Mesendoderm (in vitro differentiated cells): Measurements from ENCODE around the gene RNASEL.
"Not testable (repeated sequence)": the region's sequence is repeated elsewhere in the genome, so short reads cannot be mapped to it uniquely, and the experiment has no call there.

Experiments used
- DNase-seq: peaks from one replicate; pipeline ENCODE4 v3.0.0; 2013
- H2AK5ac ChIP-seq: 2 replicates; pipeline ENCODE4 v1.6.1; 2013; ENCODE audit warnings: low read length, inconsistent platforms
- H2BK120ac ChIP-seq: 2 replicates; pipeline ENCODE4 v1.6.1; 2013; ENCODE audit warnings: low read depth, mild to moderate bottlenecking, low read length, moderate library complexity, mixed read lengths
- H2BK15ac ChIP-seq: replicated peaks from 2 replicates; pipeline ENCODE4 v1.6.1; 2013; ENCODE audit warnings: low read depth, mild to moderate bottlenecking, moderate library complexity
- H2BK5ac ChIP-seq: 2 replicates; pipeline ENCODE4 v1.6.1; 2013; ENCODE audit warnings: low read length, inconsistent platforms
- H3K18ac ChIP-seq: 2 replicates; pipeline ENCODE4 v1.6.1; 2013; ENCODE audit warnings: mild to moderate bottlenecking, low read length, mixed read lengths
- H3K23ac ChIP-seq: one replicate; pipeline ENCODE4 v1.6.1; 2013; ENCODE audit warnings: low read length
- H3K27ac ChIP-seq: 2 replicates; pipeline ENCODE4 v1.5.1; 2013; ENCODE audit warnings: low read depth, mild to moderate bottlenecking, inconsistent platforms, low read length, moderate library complexity
- H3K27me3 ChIP-seq: 2 replicates; pipeline ENCODE4 v1.6.1; 2013; ENCODE audit warnings: low read length, control low read depth, mild to moderate bottlenecking, inconsistent platforms; ENCODE audit not compliant: insufficient read depth, poor library complexity
- H3K36me3 ChIP-seq: 2 replicates; pipeline ENCODE4 v1.6.1; 2013; ENCODE audit warnings: low read length, inconsistent platforms; ENCODE audit not compliant: control insufficient read depth, insufficient read depth
- H3K4ac ChIP-seq: one replicate; pipeline ENCODE4 v1.6.1; 2013; ENCODE audit warnings: low read depth, mild to moderate bottlenecking, low read length, moderate library complexity
- H3K4me1 ChIP-seq: 2 replicates; pipeline ENCODE4 v1.6.1; 2013; ENCODE audit warnings: low read depth, low read length, inconsistent platforms; ENCODE audit not compliant: control insufficient read depth
- H3K4me2 ChIP-seq: 2 replicates; pipeline ENCODE4 v1.6.1; 2013; ENCODE audit warnings: low read length
- H3K4me3 ChIP-seq: 2 replicates; pipeline ENCODE4 v1.5.1; 2013; ENCODE audit warnings: mild to moderate bottlenecking, low read length
- H3K56ac ChIP-seq: one replicate; pipeline ENCODE4 v1.6.1; 2013; ENCODE audit warnings: low read length
- H3K79me1 ChIP-seq: 2 replicates; pipeline ENCODE4 v1.6.1; 2013; ENCODE audit warnings: low read length, inconsistent platforms
- H3K79me2 ChIP-seq: 2 replicates; pipeline ENCODE4 v1.6.1; 2013; ENCODE audit warnings: mild to moderate bottlenecking, low read length; ENCODE audit not compliant: control insufficient read depth, insufficient read depth
- H3K9ac ChIP-seq: 2 replicates; pipeline ENCODE4 v1.6.1; 2013; ENCODE audit warnings: low read length, inconsistent platforms
- H4K5ac ChIP-seq: one replicate; pipeline ENCODE4 v1.6.1; 2013; ENCODE audit warnings: low read length
- H4K8ac ChIP-seq: one replicate; pipeline ENCODE4 v1.6.1; 2013; ENCODE audit warnings: low read depth, mild to moderate bottlenecking, control low read depth, low read length, moderate library complexity
- WGBS: extraction: QIAGEN DNeasy Blood & Tissue Kit; methylation state at CpG from one replicate; pipeline ENCODE4 v1.1.7; 2013; ENCODE audit warnings: low lambda C conversion rate, missing lambda C conversion rate; ENCODE audit not compliant: insufficient coverage; ENCODE audit errors: extremely low coverage; 5-methylcytosine and 5-hydroxymethylcytosine counted together

The RNASEL gene

DNA sequence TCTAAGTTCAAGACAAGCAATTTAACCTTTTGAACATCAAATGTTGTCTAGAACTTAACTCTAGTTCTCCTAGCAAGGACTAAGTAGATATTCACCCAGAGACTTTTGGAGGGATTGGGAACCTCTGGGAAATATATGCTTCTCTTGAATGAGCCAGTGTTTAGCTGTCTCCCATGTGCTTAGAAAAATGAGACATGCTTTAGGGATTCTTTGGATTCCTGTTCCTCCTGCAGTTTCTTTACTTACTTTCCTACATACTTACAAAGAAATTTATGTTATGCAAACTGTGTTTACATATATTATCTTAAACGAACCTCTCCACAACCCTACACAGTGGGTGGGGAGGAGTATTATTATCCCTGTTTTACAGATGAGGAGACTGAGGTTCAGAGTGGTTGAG is 39.2 kb downstream of the RNASEL start:
- Histone ChIP-seq H2AK5ac (no peak overlapping the region), H3K27ac (no peak overlapping the region), H3K9ac (no peak overlapping the region), H3K4me2 (no peak overlapping the region), H3K23ac (no peak overlapping the region), H3K4me3 (no peak overlapping the region), H3K79me2 (no peaks in the 10 kb centered on the region), H3K4ac (no peak overlapping the region), H2BK5ac (no peak overlapping the region), H3K79me1 (no peaks in the 10 kb centered on the region), H3K18ac (no peak overlapping the region), H3K27me3 (no peaks in the 10 kb centered on the region), H2BK15ac (no peak overlapping the region), H4K5ac (no peak overlapping the region), H3K36me3 (no peaks in the 10 kb centered on the region), H3K56ac (no peak overlapping the region), H3K4me1 (no peaks in the 10 kb centered on the region), H2BK120ac (no peak overlapping the region), H4K8ac (no peak overlapping the region)
- WGBS: no CpG with 5 or more reads among the region's 1 CpG
- no peak for DNase-seq

DNA sequence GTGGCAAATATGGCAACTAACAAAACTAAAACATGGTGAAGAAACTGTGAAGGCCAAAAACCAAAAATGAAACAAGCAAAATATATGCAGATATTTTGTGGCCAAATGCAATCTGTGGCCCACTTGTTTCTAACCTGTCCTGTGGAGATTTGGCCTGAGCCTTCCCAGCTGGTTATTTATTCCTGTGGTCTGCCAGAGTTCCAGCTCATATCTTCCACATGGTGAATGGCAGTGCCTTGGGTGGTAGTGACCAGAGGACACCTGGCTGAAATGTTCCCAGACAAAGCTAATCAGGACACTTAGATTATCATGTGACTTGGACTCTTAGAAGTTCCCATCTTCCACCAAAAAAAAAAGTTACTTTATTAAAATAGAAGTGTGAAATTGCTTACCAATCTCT is 39.7 kb downstream of the RNASEL start:
- Histone ChIP-seq H3K23ac (no peak overlapping the region), H3K4me1 (no peaks in the 10 kb centered on the region), H3K4me3 (no peak overlapping the region), H3K9ac (no peak overlapping the region), H2AK5ac (no peak overlapping the region), H3K18ac (no peak overlapping the region), H2BK120ac (no peak overlapping the region), H3K36me3 (no peaks in the 10 kb centered on the region), H2BK15ac (no peak overlapping the region), H3K56ac (no peak overlapping the region), H3K79me1 (no peaks in the 10 kb centered on the region), H3K27ac (no peak overlapping the region), H3K4ac (no peak overlapping the region), H4K5ac (no peak overlapping the region), H2BK5ac (no peak overlapping the region), H4K8ac (no peak overlapping the region), H3K27me3 (no peaks in the 10 kb centered on the region), H3K79me2 (no peaks in the 10 kb centered on the region), H3K4me2 (no peak overlapping the region)
- peak; percentile 3 for DNase-seq

DNA sequence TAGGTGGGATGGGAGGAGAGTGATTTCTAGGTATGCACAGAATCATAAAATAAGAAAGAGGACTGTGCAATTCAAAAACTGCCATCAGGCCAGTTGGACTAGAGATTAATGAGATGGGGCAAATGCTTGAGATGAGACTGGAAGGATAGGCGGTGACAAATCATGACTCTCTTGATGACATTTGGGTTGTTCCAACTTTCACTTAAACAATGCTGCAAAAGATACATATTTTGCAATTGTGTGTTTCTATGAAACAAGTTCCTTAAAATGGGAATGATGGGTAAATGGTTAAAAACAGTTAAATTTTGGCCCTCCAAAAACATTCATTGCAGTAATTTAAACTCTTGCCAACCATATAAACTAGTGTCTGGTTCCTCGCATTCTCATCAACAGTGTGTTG is 55.2 kb downstream of the RNASEL start:
- H2BK120ac ChIP-seq: no peak overlapping the region
- no peak overlapping the region for H4K5ac ChIP-seq
- H3K23ac ChIP-seq: no peak overlapping the region
- no peak overlapping the region for H2AK5ac ChIP-seq
- no peak overlapping the region for H3K4me3 ChIP-seq
- H3K56ac ChIP-seq: no peak overlapping the region
- H3K27ac ChIP-seq: no peak overlapping the region
- no peak overlapping the region for H4K8ac ChIP-seq
- H3K9ac ChIP-seq: no peak overlapping the region
- no peak for DNase-seq
- no peaks in the 10 kb centered on the region for H3K79me2 ChIP-seq
- no peak overlapping the region for H3K4me2 ChIP-seq
- no peak overlapping the region for H3K4ac ChIP-seq
- no peaks in the 10 kb centered on the region for H3K4me1 ChIP-seq
- WGBS: no CpG with 5 or more reads among the region's 2 CpGs
- H3K18ac ChIP-seq: no peak overlapping the region
- no peak overlapping the region for H2BK15ac ChIP-seq
- no peaks in the 10 kb centered on the region for H3K36me3 ChIP-seq
- H2BK5ac ChIP-seq: no peak overlapping the region
- H3K79me1 ChIP-seq: no peaks in the 10 kb centered on the region
- H3K27me3 ChIP-seq: no peaks in the 10 kb centered on the region

DNA sequence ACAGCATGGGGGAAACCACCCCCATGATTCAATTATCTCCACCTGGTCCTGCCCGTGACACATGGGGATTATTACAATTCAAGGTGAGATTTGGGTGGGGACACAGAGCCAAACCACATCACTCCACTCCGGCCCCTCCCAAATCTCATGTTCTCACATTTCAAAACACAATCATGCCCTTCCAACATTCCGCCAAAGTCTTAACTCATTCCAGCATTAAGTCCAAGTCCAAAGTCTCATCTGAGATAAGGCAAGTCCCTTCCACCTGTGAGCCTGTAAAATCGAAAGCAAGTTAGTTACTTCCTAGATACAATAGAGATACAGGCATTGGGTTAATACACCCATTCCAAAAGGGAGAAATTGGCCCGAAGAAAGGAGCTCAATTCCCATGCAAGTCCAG is 60.9 kb downstream of the RNASEL start:
- not testable (repeated sequence) for H2BK5ac ChIP-seq, H3K56ac ChIP-seq, H3K4me1 ChIP-seq, H3K23ac ChIP-seq, H3K79me1 ChIP-seq, H4K5ac ChIP-seq, H2BK120ac ChIP-seq, H3K27me3 ChIP-seq, H2BK15ac ChIP-seq, H3K36me3 ChIP-seq, H3K4ac ChIP-seq, H3K4me2 ChIP-seq, H2AK5ac ChIP-seq, H3K9ac ChIP-seq, DNase-seq, H3K27ac ChIP-seq, H3K4me3 ChIP-seq, H3K18ac ChIP-seq, H4K8ac ChIP-seq, H3K79me2 ChIP-seq
- no CpG with 5 or more reads among the region's 5 CpGs for WGBS

DNA sequence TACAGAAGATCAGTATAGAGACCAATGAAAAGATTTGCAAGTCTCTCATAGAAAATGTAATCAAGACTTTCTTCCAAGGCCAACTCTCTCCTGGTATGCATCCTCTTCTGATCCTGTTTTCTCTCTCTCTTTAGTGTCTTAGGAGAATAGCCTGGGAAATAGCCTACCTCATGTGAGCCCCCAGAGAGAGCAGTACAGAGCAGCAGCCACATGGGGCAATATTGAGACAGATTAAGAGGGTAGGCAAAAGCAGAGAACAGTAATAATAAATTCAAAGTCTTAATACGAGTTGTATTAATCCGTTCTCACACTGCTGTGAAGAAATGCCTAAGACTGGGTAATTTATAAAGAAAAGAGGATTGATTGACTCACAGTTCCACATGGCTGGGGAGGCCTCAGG is 61.4 kb downstream of the RNASEL start:
- Histone ChIP-seq H2BK15ac (no peak overlapping the region), H3K9ac (no peak overlapping the region), H3K4me2 (no peak overlapping the region), H3K36me3 (no peaks in the 10 kb centered on the region), H3K79me2 (no peaks in the 10 kb centered on the region), H4K5ac (no peak overlapping the region), H3K4me1 (no peaks in the 10 kb centered on the region), H3K18ac (no peak overlapping the region), H4K8ac (no peak overlapping the region), H3K27me3 (no peaks in the 10 kb centered on the region), H3K27ac (no peak overlapping the region), H3K23ac (no peak overlapping the region), H3K56ac (no peak overlapping the region), H3K4ac (no peak overlapping the region), H3K79me1 (no peaks in the 10 kb centered on the region), H2AK5ac (no peak overlapping the region), H2BK120ac (no peak overlapping the region), H2BK5ac (no peak overlapping the region), H3K4me3 (no peak overlapping the region)
- DNase-seq: no peak
- WGBS: no CpG with 5 or more reads among the region's 2 CpGs

DNA sequence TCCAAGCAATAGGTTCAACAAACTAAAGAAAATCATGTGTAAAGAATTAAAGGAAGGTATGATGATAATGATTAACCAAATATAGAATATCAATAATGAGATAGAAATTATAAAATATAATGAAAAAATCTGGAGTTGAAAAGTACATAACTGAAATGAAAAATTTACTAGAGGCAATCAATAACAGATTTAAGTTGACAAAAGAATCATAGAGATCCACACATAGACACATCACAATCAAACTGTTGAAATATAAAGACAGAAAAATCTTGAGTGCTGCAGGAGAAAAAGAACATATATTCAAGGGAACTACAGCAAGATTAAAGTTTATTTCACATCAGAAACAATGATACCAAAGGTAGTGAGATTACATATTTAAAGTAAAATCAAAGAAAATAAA is 63.7 kb downstream of the RNASEL start:
- no peak overlapping the region for H4K8ac ChIP-seq
- no peaks in the 10 kb centered on the region for H3K4me1 ChIP-seq
- H3K36me3 ChIP-seq: no peaks in the 10 kb centered on the region
- H2BK120ac ChIP-seq: no peak overlapping the region
- H3K4me3 ChIP-seq: no peak overlapping the region
- no peak overlapping the region for H3K4ac ChIP-seq
- H4K5ac ChIP-seq: no peak overlapping the region
- H3K23ac ChIP-seq: no peak overlapping the region
- no peak overlapping the region for H3K4me2 ChIP-seq
- no peaks in the 10 kb centered on the region for H3K79me2 ChIP-seq
- H2AK5ac ChIP-seq: no peak overlapping the region
- H2BK15ac ChIP-seq: no peak overlapping the region
- DNase-seq: no peak
- no peaks in the 10 kb centered on the region for H3K27me3 ChIP-seq
- no peak overlapping the region for H3K18ac ChIP-seq
- no peak overlapping the region for H3K9ac ChIP-seq
- no peak overlapping the region for H3K27ac ChIP-seq
- no peak overlapping the region for H2BK5ac ChIP-seq
- no peaks in the 10 kb centered on the region for H3K79me1 ChIP-seq
- no peak overlapping the region for H3K56ac ChIP-seq
